Loucy (cell line): ENCODE data around the gene ATP6V0A4.

Experiments used
- H2AFZ ChIP-seq: fragments of 200-600 bp; sonication (generic); 2 replicates; pipeline ENCODE4 v1.6.0; 2016; ENCODE audit warnings: antibody characterized with exemption, mild to moderate bottlenecking, low read length, moderate library complexity
- H3F3A ChIP-seq: fragments of 200-600 bp; 2 replicates; pipeline ENCODE4 v1.6.0; 2016; ENCODE audit warnings: antibody characterized with exemption, low read depth, mild to moderate bottlenecking
- H3K27me3 ChIP-seq: fragments of 200-600 bp; sonication (generic); 2 replicates; pipeline ENCODE4 v1.6.1; 2014; ENCODE audit warnings: low read length, mild to moderate bottlenecking; ENCODE audit not compliant: insufficient read depth, poor library complexity, severe bottlenecking
- H3K36me3 ChIP-seq: fragments of 200-600 bp; sonication (generic); 2 replicates; pipeline ENCODE4 v1.6.1; 2016; ENCODE audit warnings: low read length; ENCODE audit not compliant: insufficient read depth
- H3K4me1 ChIP-seq: fragments of 200-600 bp; sonication (generic); 2 replicates; pipeline ENCODE4 v1.5.1; 2014; ENCODE audit warnings: low read length, mild to moderate bottlenecking; ENCODE audit not compliant: insufficient read depth, poor library complexity, severe bottlenecking
- H3K4me2 ChIP-seq: fragments of 200-600 bp; sonication (generic); 2 replicates; pipeline ENCODE4 v1.6.0; 2014; ENCODE audit warnings: antibody characterized with exemption, low read length, low read depth, mild to moderate bottlenecking; ENCODE audit not compliant: poor library complexity, severe bottlenecking
- H3K4me3 ChIP-seq: fragments of 200-600 bp; sonication (generic); 2 replicates; pipeline ENCODE4 v1.5.1; 2014; ENCODE audit warnings: low read length, mild to moderate bottlenecking, mixed read lengths; ENCODE audit not compliant: poor library complexity, severe bottlenecking
- H3K79me2 ChIP-seq: fragments of 200-600 bp; sonication (generic); 2 replicates; pipeline ENCODE4 v1.6.1; 2014; ENCODE audit warnings: low read length; ENCODE audit not compliant: insufficient read depth
- H3K9ac ChIP-seq: fragments of 200-600 bp; sonication (generic); 2 replicates; pipeline ENCODE4 v1.6.0; 2014; ENCODE audit warnings: mild to moderate bottlenecking, low read depth, low read length, moderate library complexity; ENCODE audit not compliant: poor library complexity, severe bottlenecking
- H3K9me2 ChIP-seq: fragments of 200-600 bp; sonication (generic); replicated peaks from 2 replicates; pipeline ENCODE4 v1.6.1; 2016; ENCODE audit warnings: low read depth, low read length, mixed read lengths
- H3K9me3 ChIP-seq: fragments of 200-600 bp; sonication (generic); 2 replicates; pipeline ENCODE4 v1.6.1; 2014; ENCODE audit warnings: mild to moderate bottlenecking, antibody characterized with exemption, low read length, low read depth; ENCODE audit not compliant: insufficient read depth
- H4K20me1 ChIP-seq: fragments of 200-600 bp; sonication (generic); 2 replicates; pipeline ENCODE4 v1.6.0; 2014; ENCODE audit warnings: antibody characterized with exemption, low read length, mild to moderate bottlenecking; ENCODE audit not compliant: insufficient read depth, poor library complexity, severe bottlenecking
- EZH2phosphoT487 ChIP-seq: fragments of 200-600 bp; IDR thresholded peaks from 2 replicates; pipeline ENCODE4 v1.6.1; 2018; ENCODE audit warnings: antibody characterized with exemption, mild to moderate bottlenecking, moderate library complexity, borderline replicate concordance
- TF ChIP-seq, protein P1 (sequence below): fragments of 200-600 bp; sonication (generic); conservative IDR thresholded peaks from 2 replicates; pipeline ENCODE4 v1.5.1; 2014; ENCODE audit warnings: mild to moderate bottlenecking, antibody characterized with exemption, low read length

ATP6V0A4 gene

DNA sequence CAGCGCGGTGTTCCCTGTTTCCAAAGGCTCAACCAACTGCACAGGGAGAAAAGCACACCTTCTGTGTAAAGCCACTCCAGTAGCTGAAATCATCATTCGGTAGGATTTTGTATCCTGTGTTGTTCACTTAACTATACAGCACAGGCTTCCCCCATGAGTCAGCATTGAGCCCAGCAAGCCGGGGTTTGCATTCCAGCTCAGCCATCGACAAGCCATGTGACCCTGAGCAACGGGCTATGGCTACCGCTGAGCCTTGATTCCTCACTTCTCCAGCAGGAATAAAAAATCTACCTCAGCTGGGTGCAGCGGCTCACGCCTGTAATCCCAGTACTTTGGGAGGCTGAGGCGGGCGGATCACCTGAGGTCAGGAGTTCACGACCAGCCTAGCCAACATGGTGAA, 44.1 kb upstream of the ATP6V0A4 start:
- H3K4me1 ChIP-seq: no peaks in the 10 kb centered on the region

DNA sequence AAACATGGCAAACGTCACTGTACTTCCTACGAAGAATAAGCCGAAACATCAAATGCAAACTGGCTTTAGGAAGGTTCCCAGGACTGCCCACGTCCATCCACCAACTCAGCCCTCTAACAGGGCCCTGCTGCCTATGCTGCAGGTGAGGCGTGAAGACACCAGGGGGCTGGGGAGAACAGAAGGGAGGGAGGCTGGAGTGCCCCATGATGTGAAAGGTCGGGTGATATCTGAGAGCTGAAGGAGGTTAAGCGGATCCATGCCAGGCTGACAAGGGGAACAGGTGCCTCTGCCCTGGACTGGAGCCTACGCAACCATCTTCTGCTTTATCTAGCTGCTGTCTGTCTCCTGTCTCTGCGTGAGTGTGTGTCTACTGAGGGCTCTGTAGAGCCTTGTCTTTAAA, 40.2 kb upstream of the ATP6V0A4 start:
- H3K9ac ChIP-seq: no peak overlapping the region
- no peak overlapping the region for H3K4me3 ChIP-seq
- no peaks in the 10 kb centered on the region for H3K9me3 ChIP-seq
- H3F3A ChIP-seq: no peaks in the 10 kb centered on the region
- peaks cover 33% of the 10 kb centered on the region; the same call in 1 of the 2 replicates for H3K36me3 ChIP-seq
- H3K79me2 ChIP-seq: no peaks in the 10 kb centered on the region
- no peaks in the 10 kb centered on the region for H4K20me1 ChIP-seq
- H3K9me2 ChIP-seq: no peaks in the 10 kb centered on the region
- no peak overlapping the region for H2AFZ ChIP-seq
- TF ChIP-seq, protein P1, sequence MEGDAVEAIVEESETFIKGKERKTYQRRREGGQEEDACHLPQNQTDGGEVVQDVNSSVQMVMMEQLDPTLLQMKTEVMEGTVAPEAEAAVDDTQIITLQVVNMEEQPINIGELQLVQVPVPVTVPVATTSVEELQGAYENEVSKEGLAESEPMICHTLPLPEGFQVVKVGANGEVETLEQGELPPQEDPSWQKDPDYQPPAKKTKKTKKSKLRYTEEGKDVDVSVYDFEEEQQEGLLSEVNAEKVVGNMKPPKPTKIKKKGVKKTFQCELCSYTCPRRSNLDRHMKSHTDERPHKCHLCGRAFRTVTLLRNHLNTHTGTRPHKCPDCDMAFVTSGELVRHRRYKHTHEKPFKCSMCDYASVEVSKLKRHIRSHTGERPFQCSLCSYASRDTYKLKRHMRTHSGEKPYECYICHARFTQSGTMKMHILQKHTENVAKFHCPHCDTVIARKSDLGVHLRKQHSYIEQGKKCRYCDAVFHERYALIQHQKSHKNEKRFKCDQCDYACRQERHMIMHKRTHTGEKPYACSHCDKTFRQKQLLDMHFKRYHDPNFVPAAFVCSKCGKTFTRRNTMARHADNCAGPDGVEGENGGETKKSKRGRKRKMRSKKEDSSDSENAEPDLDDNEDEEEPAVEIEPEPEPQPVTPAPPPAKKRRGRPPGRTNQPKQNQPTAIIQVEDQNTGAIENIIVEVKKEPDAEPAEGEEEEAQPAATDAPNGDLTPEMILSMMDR: no peak
- TF ChIP-seq EZH2phosphoT487: no peak
- H3K4me1 ChIP-seq: no peaks in the 10 kb centered on the region
- no peak overlapping the region for H3K4me2 ChIP-seq
- H3K27me3 ChIP-seq: no peaks in the 10 kb centered on the region

More for the DNA sequence above, 44.1 kb upstream of the ATP6V0A4 start:
- no peaks in the 10 kb centered on the region for H3K79me2 ChIP-seq
- peaks cover 35% of the 10 kb centered on the region; the same call in 1 of the 2 replicates for H3K36me3 ChIP-seq
- H2AFZ ChIP-seq: no peak overlapping the region
- no peak overlapping the region for H3K4me3 ChIP-seq
- H3K9me2 ChIP-seq: no peaks in the 10 kb centered on the region
- H3K9ac ChIP-seq: no peak overlapping the region
- H3K4me2 ChIP-seq: no peak overlapping the region
- H3F3A ChIP-seq: no peaks in the 10 kb centered on the region
- no peaks in the 10 kb centered on the region for H3K27me3 ChIP-seq
- H4K20me1 ChIP-seq: no peaks in the 10 kb centered on the region
- H3K9me3 ChIP-seq: no peaks in the 10 kb centered on the region
- TF ChIP-seq, protein P1: no peak

DNA sequence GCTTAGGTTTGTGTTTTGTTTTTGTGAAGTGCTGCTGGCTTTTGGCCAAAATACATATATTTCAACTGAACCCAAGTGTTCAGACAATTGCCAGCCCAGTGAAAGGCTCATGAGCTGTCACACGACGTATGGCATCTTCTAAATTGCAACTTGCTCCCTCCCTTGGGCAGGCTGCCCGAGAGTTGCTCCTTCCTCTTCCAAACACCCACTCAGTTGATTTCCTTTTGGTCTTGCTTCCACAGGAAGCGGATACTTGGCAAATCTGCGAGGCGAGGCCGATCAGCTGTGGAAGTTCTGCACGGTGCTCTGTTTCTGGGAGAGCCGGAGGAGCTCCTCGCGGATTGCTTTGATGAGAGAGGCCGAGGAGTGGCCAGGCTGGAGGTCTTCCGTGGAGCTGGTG, 39.6 kb upstream of the ATP6V0A4 start:
- no peak overlapping the region for H3K9ac ChIP-seq
- H3K4me3 ChIP-seq: no peak overlapping the region
- no peaks in the 10 kb centered on the region for H3F3A ChIP-seq
- no peaks in the 10 kb centered on the region for H3K79me2 ChIP-seq
- no peak for TF ChIP-seq EZH2phosphoT487
- TF ChIP-seq, protein P1: no peak
- H3K27me3 ChIP-seq: no peaks in the 10 kb centered on the region
- H3K4me1 ChIP-seq: no peaks in the 10 kb centered on the region
- H3K9me3 ChIP-seq: no peaks in the 10 kb centered on the region
- H3K36me3 ChIP-seq: peaks cover 33% of the 10 kb centered on the region; the same call in 1 of the 2 replicates
- no peaks in the 10 kb centered on the region for H4K20me1 ChIP-seq
- H3K4me2 ChIP-seq: no peak overlapping the region
- H2AFZ ChIP-seq: no peak overlapping the region
- H3K9me2 ChIP-seq: no peaks in the 10 kb centered on the region
